HG02852 (cell line): ENCODE results near the gene FZD4.
A peak's percentile ranks its signal among the peaks of the same experiment; 100 is the strongest.
"Not testable (repeated sequence)": the region's sequence is repeated elsewhere in the genome, so short reads cannot be mapped to it uniquely, and the experiment has no call there.

Experiments
- ATAC-seq: cut with Tn5 transposase; IDR thresholded peaks from one replicate; pipeline ENCODE4 v1.9.1; 2021; ENCODE audit warnings: mild to moderate bottlenecking, moderate library complexity; ENCODE audit not compliant: unreplicated experiment

Gene FZD4

GRCh38 chr11:86938900-86939880 lies 16.0 kb downstream of the FZD4 start:
- ATAC-seq = peak; percentile 65

GRCh38 chr11:86938203-86938899 lies 16.8 kb downstream of the FZD4 start:
- no peak for ATAC-seq

GRCh38 chr11:86937193-86937806 lies 17.9 kb downstream of the FZD4 start:
- ATAC-seq = not testable (repeated sequence)

- no peak for ATAC-seq
Observed at GRCh38 chr11:86934926-86935579, 20.1 kb downstream of the FZD4 start.

- ATAC-seq = no peak
Observed at GRCh38 chr11:86934582-86934900, 20.7 kb downstream of the FZD4 start.

- ATAC-seq = no peak
Observed at GRCh38 chr11:86933891-86934581, 21.2 kb downstream of the FZD4 start.

- ATAC-seq = no peak
Observed at GRCh38 chr11:86932924-86933875, 22.0 kb downstream of the FZD4 start.

- ATAC-seq = no peak
Observed at GRCh38 chr11:86932259-86932585, 23.0 kb downstream of the FZD4 start.

- no peak for ATAC-seq
Observed at GRCh38 chr11:86931548-86932258, 23.5 kb downstream of the FZD4 start.

GRCh38 chr11:86930957-86931547 lies 24.1 kb downstream of the FZD4 start:
- ATAC-seq = no peak

- no peak for ATAC-seq
Observed at GRCh38 chr11:86926975-86927374, 28.2 kb downstream of the FZD4 start.

GRCh38 chr11:86923999-86924766 lies 31.0 kb downstream of the FZD4 start:
- no peak for ATAC-seq

GRCh38 chr11:86922225-86922624 lies 33.0 kb downstream of the FZD4 start:
- ATAC-seq = no peak

- ATAC-seq = peak; percentile 59
Observed at GRCh38 chr11:86919557-86920210, 35.5 kb downstream of the FZD4 start.

- no peak for ATAC-seq
Observed at GRCh38 chr11:86918973-86919372, 36.2 kb downstream of the FZD4 start.

- ATAC-seq = no peak
Observed at GRCh38 chr11:86918496-86918895, 36.7 kb downstream of the FZD4 start.

- ATAC-seq = no peak
Observed at GRCh38 chr11:86917589-86917988, 37.6 kb downstream of the FZD4 start.
